ENCODE results near the gene TTC28.
"Not testable (repeated sequence)": the region's sequence is repeated elsewhere in the genome, so short reads cannot be mapped to it uniquely, and the experiment has no call there.

Gene TTC28

GRCh38 chr22:28601915-28602314, 77.7 kb downstream of the TTC28 start:
- no peak for DNase-seq (ENCODE audit: low read depth)

- DNase-seq (ENCODE audit: low read depth): no peak
These were observed 79.0 kb downstream of the TTC28 start for GRCh38 chr22:28600546-28601143.

- DNase-seq (ENCODE audit: low read depth): no peak
These were observed 79.9 kb downstream of the TTC28 start for GRCh38 chr22:28599693-28600092.

GRCh38 chr22:28597665-28598064, 82.0 kb downstream of the TTC28 start:
- DNase-seq (ENCODE audit: low read depth): no peak

- no peak for DNase-seq (ENCODE audit: low read depth)
These were observed 84.7 kb downstream of the TTC28 start for GRCh38 chr22:28594797-28595462.

GRCh38 chr22:28594076-28594796, 85.4 kb downstream of the TTC28 start:
- no peak for DNase-seq (ENCODE audit: low read depth)

GRCh38 chr22:28593299-28593698, 86.3 kb downstream of the TTC28 start:
- no peak for DNase-seq (ENCODE audit: low read depth)

- no peak for DNase-seq (ENCODE audit: low read depth)
These were observed 90.4 kb downstream of the TTC28 start for GRCh38 chr22:28589102-28589750.

GRCh38 chr22:28585324-28585723, 94.3 kb downstream of the TTC28 start:
- DNase-seq (ENCODE audit: low read depth): no peak

- DNase-seq (ENCODE audit: low read depth): no peak
These were observed 96.8 kb downstream of the TTC28 start for GRCh38 chr22:28582806-28583205.

- DNase-seq (ENCODE audit: low read depth): no peak
These were observed 98.6 kb downstream of the TTC28 start for GRCh38 chr22:28581016-28581415.

GRCh38 chr22:28576162-28576561, 103.5 kb downstream of the TTC28 start:
- no peak for DNase-seq (ENCODE audit: low read depth)

- no peak for DNase-seq (ENCODE audit: low read depth)
These were observed 105.4 kb downstream of the TTC28 start for GRCh38 chr22:28574159-28574788.

GRCh38 chr22:28570696-28571373, 108.8 kb downstream of the TTC28 start:
- DNase-seq (ENCODE audit: low read depth): no peak

- not testable (repeated sequence) for DNase-seq (ENCODE audit: low read depth)
These were observed 110.7 kb downstream of the TTC28 start for GRCh38 chr22:28568974-28569373.

- DNase-seq (ENCODE audit: low read depth): no peak
These were observed 111.5 kb downstream of the TTC28 start for GRCh38 chr22:28568099-28568498.

GRCh38 chr22:28566920-28567499, 112.6 kb downstream of the TTC28 start:
- DNase-seq (ENCODE audit: low read depth): not testable (repeated sequence)

GRCh38 chr22:28563636-28564035, 116.0 kb downstream of the TTC28 start:
- DNase-seq (ENCODE audit: low read depth): no peak

GRCh38 chr22:28562324-28562723, 117.3 kb downstream of the TTC28 start:
- DNase-seq (ENCODE audit: low read depth): no peak

- DNase-seq (ENCODE audit: low read depth): not testable (repeated sequence)
These were observed 118.9 kb downstream of the TTC28 start for GRCh38 chr22:28560743-28561101.

- DNase-seq (ENCODE audit: low read depth): no peak
These were observed 119.4 kb downstream of the TTC28 start for GRCh38 chr22:28560046-28560742.
